ENCODE measurements around the gene INTS7.

The INTS7 gene

GRCh38 chr1:212035123-212035834 is at the start of gene INTS7, which contains the start of gene DTL:
Gene INTS7, minus strand, starts transcription at chr1:212035557. Its CDS starts 120 bp downstream, at chr1:212035437.
Gene DTL, plus strand, starts transcription at chr1:212035748. Its CDS starts 143 bp downstream, at chr1:212035891.
- DNase-seq (ENCODE audit: low read depth in 2 of 2): peak; percentile 97 to 98

GRCh38 chr1:212082765-212083406 is 47.5 kb upstream of the INTS7 start:
- DNase-seq (ENCODE audit: low read depth in 2 of 2): no peak

- no peak for DNase-seq (ENCODE audit: low read depth in 2 of 2)
Measured at GRCh38 chr1:212078826-212079225, 43.5 kb upstream of the INTS7 start.

- no peak for DNase-seq (ENCODE audit: low read depth in 2 of 2)
Measured at GRCh38 chr1:212077028-212077427, 41.7 kb upstream of the INTS7 start.

GRCh38 chr1:212074856-212075255 is 39.5 kb upstream of the INTS7 start:
- DNase-seq (ENCODE audit: low read depth in 2 of 2): no peak

- no peak for DNase-seq (ENCODE audit: low read depth in 2 of 2)
Measured at GRCh38 chr1:212074313-212074712, 39.0 kb upstream of the INTS7 start.

GRCh38 chr1:212073490-212073889 is 38.1 kb upstream of the INTS7 start:
- no peak for DNase-seq (ENCODE audit: low read depth in 2 of 2)

- DNase-seq (ENCODE audit: low read depth in 2 of 2): no peak
Measured at GRCh38 chr1:212072047-212072446, 36.7 kb upstream of the INTS7 start.

GRCh38 chr1:212070720-212071302 is 35.5 kb upstream of the INTS7 start:
- no peak for DNase-seq (ENCODE audit: low read depth in 2 of 2)

- no peak for DNase-seq (ENCODE audit: low read depth in 2 of 2)
Measured at GRCh38 chr1:212067787-212068186, 32.4 kb upstream of the INTS7 start.

GRCh38 chr1:212062832-212063438 is 27.6 kb upstream of the INTS7 start:
- DNase-seq (ENCODE audit: low read depth in 2 of 2): no peak

- DNase-seq (ENCODE audit: low read depth in 2 of 2): no peak
Measured at GRCh38 chr1:212060632-212061472, 25.5 kb upstream of the INTS7 start.

- DNase-seq (ENCODE audit: low read depth in 2 of 2): no peak
Measured at GRCh38 chr1:212055333-212055732, 20.0 kb upstream of the INTS7 start.

- DNase-seq (ENCODE audit: low read depth in 2 of 2): no peak
Measured at GRCh38 chr1:212053993-212054392, 18.6 kb upstream of the INTS7 start.

- no peak for DNase-seq (ENCODE audit: low read depth in 2 of 2)
Measured at GRCh38 chr1:212045981-212046380, 10.6 kb upstream of the INTS7 start.

- DNase-seq (ENCODE audit: low read depth in 2 of 2): no peak
Measured at GRCh38 chr1:212044851-212045250, 9.5 kb upstream of the INTS7 start.

GRCh38 chr1:212042436-212042835 is 7.1 kb upstream of the INTS7 start:
- DNase-seq (ENCODE audit: low read depth in 2 of 2): no peak

- no peak for DNase-seq (ENCODE audit: low read depth in 2 of 2)
Measured at GRCh38 chr1:212040629-212041412, 5.5 kb upstream of the INTS7 start.

- no peak for DNase-seq (ENCODE audit: low read depth in 2 of 2)
Measured at GRCh38 chr1:212039622-212040021, 4.3 kb upstream of the INTS7 start.

- no peak for DNase-seq (ENCODE audit: low read depth in 2 of 2)
Measured at GRCh38 chr1:212037900-212038299, 2.5 kb upstream of the INTS7 start.

All from stimulated activated CD8-positive, alpha-beta memory T cell treated with anti-CD3 and anti-CD28 coated beads, Interleukin-15, amount 100 ng/mL, for 48 hours (primary cell).